Measurements from ENCODE around the gene RNF13.
"Not testable (repeated sequence)": the region's sequence is repeated elsewhere in the genome, so short reads cannot be mapped to it uniquely, and the experiment has no call there.

Gene RNF13

GRCh38 chr3:149902498-149903139 is 89.6 kb downstream of the RNF13 start:
- DNase-seq, result peak in 1 of 2 experiments; percentile 41

- no peak for DNase-seq
Observed at GRCh38 chr3:149906036-149906435, 93.0 kb downstream of the RNF13 start.

- peak; percentile 68 to 87 for DNase-seq
Observed at GRCh38 chr3:149908424-149908957, 95.5 kb downstream of the RNF13 start.

GRCh38 chr3:149909923-149910322 is 96.9 kb downstream of the RNF13 start:
- DNase-seq, result no peak

GRCh38 chr3:149917124-149917667 is 104.2 kb downstream of the RNF13 start:
- DNase-seq, result no peak

GRCh38 chr3:149919509-149919908 is 106.5 kb downstream of the RNF13 start:
- DNase-seq, result no peak

- DNase-seq, result no peak
Observed at GRCh38 chr3:149920119-149920518, 107.1 kb downstream of the RNF13 start.

- DNase-seq, result no peak
Observed at GRCh38 chr3:149933008-149933407, 120.0 kb downstream of the RNF13 start.

GRCh38 chr3:149933858-149934257 is 120.8 kb downstream of the RNF13 start:
- DNase-seq, result no peak

GRCh38 chr3:149934524-149934923 is 121.5 kb downstream of the RNF13 start:
- DNase-seq, result no peak

- DNase-seq, result peak; percentile 6 to 76
Observed at GRCh38 chr3:149936812-149937230, 123.8 kb downstream of the RNF13 start.

GRCh38 chr3:149938392-149939055 is 125.5 kb downstream of the RNF13 start:
- DNase-seq, result not testable (repeated sequence)

- DNase-seq, result no peak
Observed at GRCh38 chr3:149941186-149941585, 128.2 kb downstream of the RNF13 start.

- DNase-seq, result no peak
Observed at GRCh38 chr3:149941946-149942345, 128.9 kb downstream of the RNF13 start.

GRCh38 chr3:149942409-149942808 is 129.4 kb downstream of the RNF13 start:
- no peak for DNase-seq

- DNase-seq, result not testable (repeated sequence)
Observed at GRCh38 chr3:149943966-149944365, 131.0 kb downstream of the RNF13 start.

GRCh38 chr3:149947231-149947630 is 134.2 kb downstream of the RNF13 start:
- DNase-seq, result no peak

- no peak for DNase-seq
Observed at GRCh38 chr3:149949181-149949580, 136.2 kb downstream of the RNF13 start.

- peak; percentile 15 to 58 for DNase-seq
Observed at GRCh38 chr3:149954812-149955211, 141.8 kb downstream of the RNF13 start.

- DNase-seq, result no peak
Observed at GRCh38 chr3:149955449-149955848, 142.4 kb downstream of the RNF13 start.

GRCh38 chr3:149957361-149958125 is 144.5 kb downstream of the RNF13 start:
- no peak for DNase-seq

- no peak for DNase-seq
Observed at GRCh38 chr3:149958171-149958796, 145.3 kb downstream of the RNF13 start.

GRCh38 chr3:149959443-149959842 is 146.4 kb downstream of the RNF13 start:
- DNase-seq, result no peak

All from NCI-H524 (cell line).